Kidney glomerular epithelial cell (primary cell): ENCODE measurements around the gene CCDC102A.
"Not testable (repeated sequence)": the region's sequence is repeated elsewhere in the genome, so short reads cannot be mapped to it uniquely, and the experiment has no call there.

Experiments used
- DNase-seq: peaks from one replicate; lab custom pipeline; 2025; lab: John Stamatoyannopoulos, UW

CCDC102A gene

GRCh38 chr16:57565461-57565860 is 29.1 kb upstream of the CCDC102A start:
- no peak for DNase-seq

DNA sequence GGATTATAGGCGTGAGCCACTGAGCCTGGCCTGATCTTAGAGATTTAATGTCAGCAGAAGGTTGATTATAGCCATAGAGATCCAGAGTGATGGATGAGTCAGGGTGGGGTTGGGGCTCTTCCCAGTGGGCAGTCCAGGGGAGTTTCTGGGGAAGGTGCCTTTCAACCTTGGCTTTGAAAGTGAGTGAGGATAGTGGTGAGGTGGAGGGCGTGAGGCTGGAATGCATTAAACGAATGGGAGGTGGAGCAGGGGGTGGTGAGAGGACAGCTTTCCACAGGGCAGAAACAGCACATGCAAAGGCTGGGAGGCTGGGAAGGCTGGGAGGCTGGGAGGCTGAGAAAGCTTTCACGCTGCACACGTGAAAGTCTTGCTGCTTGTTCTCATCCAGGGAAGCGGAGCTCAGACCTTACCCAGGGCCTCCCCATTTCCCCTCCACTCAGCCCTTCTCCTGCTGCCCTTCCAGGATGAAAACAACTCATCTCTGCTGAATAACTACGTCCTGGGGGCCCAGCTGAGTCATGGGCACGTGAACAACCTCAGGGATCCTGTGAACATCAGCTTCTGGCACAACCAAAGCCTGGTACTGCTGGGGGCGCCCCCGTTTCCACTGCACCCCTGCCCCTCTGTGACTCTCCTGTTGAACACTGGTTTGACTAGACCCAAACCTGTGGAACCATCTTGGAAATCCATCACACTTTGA is 28.4 kb upstream of the CCDC102A start:
- no peak for DNase-seq

- no peak for DNase-seq
Measured at GRCh38 chr16:57563761-57564160, 27.4 kb upstream of the CCDC102A start.

- DNase-seq, result no peak
Measured at GRCh38 chr16:57563487-57563750, 27.0 kb upstream of the CCDC102A start.

DNA sequence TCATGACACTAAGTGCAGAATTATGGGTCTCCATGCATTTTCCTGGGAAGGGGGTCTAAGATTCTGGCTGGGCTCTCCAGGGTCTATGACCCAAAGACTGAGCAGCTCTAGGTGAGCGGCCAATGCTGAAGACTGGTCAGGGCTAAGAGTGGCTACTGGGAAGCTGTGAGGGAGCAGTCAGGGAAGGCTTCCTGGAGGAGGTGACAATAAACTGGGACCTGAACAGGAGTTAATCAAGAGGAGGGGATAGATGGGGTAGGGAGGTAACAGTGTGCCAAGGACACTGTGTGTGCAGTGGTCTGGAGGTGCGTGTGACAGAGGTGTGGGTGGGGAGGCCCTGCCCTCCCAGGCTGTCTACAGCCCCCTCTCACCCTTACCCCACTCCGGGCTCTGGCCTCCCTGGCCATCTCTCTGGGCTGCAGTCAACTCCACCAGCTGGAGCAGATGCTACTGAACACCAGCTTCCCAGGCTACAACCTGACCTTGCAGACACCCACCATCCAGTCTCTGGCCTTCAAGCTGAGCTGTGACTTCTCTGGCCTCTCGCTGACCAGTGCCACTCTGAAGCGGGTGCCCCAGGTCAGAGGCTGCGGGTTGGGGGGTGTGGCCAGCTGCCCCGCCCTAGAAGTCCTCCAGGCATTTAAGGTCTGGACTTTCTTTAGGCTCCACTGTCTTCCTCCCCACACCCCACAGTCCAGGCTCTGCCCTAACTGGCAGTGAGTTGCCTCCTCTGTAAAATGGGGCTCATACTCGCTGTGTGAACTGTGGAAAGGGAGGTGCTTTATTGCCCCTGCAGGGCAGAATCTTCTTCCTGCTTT is 26.5 kb upstream of the CCDC102A start:
- DNase-seq, result no peak

- no peak for DNase-seq
Measured at GRCh38 chr16:57562066-57562465, 25.7 kb upstream of the CCDC102A start.

- no peak for DNase-seq
Measured at GRCh38 chr16:57559072-57559790, 22.9 kb upstream of the CCDC102A start.

GRCh38 chr16:57556941-57557541 is 20.7 kb upstream of the CCDC102A start:
- DNase-seq, result no peak

DNA sequence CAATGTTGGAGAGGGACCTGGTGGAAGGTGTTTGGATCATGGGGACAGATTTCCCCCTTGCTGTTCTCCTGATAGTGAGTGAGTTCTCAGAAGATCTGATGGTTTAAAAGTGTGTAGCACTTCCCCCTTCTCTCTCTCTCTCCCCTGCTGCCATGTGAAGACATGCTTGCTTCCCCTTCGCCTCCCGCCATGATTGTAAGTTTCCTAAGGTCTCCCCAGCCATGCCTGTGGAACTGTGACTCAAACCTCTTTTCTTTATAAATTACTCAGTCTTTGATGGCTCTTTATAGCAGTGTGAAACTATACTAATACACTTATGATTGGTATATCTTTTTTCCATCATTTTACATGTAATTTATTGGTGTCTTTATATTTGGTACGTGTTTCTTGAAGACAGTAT is 19.5 kb upstream of the CCDC102A start:
- DNase-seq, result no peak

- DNase-seq, result no peak
Measured at GRCh38 chr16:57551057-57551456, 14.7 kb upstream of the CCDC102A start.

GRCh38 chr16:57549730-57550129 is 13.4 kb upstream of the CCDC102A start:
- no peak for DNase-seq

DNA sequence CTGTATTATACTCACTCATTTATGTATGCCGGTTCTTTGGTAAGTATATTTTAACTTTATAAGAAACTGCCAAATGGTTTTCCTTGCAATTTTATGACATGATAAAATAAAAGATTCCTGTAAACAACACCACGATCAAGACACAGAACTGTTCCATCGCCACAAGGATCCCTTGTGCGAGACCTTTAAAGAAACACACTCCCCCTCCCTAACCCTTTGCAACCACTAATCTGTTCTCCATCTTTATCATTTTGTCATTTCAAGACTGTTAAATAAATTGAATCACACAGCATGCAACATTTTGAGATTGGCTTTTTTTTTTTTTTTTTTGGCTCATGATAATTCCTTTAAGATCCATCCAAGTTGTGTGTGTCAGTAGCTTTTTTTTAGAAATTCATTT is 12.0 kb upstream of the CCDC102A start:
- DNase-seq, result no peak

GRCh38 chr16:57547524-57547923 is 11.2 kb upstream of the CCDC102A start:
- not testable (repeated sequence) for DNase-seq

DNA sequence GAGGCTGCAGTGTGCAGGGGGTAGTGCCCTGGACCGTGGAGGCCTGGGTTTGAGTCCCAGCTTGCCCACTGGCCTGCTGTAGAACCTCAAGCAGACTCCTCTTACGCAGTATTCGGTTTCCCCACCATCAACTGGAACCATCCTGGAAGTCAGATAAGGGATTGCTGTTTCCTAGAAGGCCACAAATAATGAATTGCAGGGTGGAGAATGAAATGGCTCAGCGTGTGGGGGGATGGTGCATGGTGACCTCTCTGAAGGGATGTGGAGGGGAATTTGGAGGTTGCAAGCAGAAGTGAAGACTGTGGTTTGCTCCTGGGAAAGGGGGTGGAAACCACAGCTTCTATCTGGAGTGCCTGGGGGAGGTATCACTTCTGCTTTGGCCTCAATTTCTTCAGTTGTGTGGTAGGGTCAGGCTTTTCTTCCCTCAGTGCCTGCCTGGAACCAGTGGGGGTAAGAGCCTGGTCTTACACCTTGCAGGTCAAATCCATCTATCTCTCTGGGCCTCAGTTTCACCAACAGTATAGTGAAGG is 7.8 kb upstream of the CCDC102A start:
- no peak for DNase-seq

DNA sequence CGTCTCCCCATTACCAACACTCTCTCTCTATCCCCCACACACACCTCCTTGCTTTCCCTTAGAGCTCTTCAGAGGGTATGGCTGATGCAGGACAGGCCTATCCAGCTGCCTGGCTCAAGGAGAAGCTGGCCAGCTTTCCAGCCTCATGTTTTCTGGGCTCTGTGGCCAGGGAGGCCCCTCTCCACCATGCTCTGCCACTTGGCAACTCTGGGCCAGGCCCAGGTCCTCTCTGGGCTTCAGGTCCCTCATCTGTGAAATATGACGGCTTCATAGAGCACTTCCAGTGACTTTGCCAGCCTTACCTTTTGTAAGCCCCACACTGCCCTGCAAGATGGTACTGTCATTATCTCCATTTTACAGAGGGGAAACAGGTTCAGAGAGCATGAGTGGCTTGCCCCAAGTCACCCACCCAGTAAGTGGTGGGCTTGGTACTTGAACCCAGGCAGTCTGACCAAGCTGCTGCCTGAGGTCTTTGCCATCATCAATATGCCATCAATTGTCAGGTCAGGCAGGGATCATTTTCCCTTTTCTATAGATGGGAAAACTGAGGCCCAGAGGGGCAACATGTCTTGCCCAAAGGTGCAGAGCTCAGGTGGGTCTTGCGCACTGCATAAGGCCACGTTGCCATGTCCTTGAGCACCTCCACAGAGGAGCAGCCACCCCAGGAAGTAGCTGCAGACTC is 5.5 kb upstream of the CCDC102A start:
- no peak for DNase-seq

GRCh38 chr16:57540906-57541753 is 4.8 kb upstream of the CCDC102A start:
- no peak for DNase-seq

- no peak for DNase-seq
Measured at GRCh38 chr16:57540387-57540786, 4.0 kb upstream of the CCDC102A start.

- no peak for DNase-seq
Measured at GRCh38 chr16:57539072-57539796, 2.9 kb upstream of the CCDC102A start.

GRCh38 chr16:57538235-57538721 is 1.9 kb upstream of the CCDC102A start:
- no peak for DNase-seq
